ENCODE results near the gene BLTP2.

- TF ChIP-seq CTCF (IDR thresholded peaks at IDR 0.05) (no peak), POLR2AphosphoS5 (IDR thresholded peaks at IDR 0.05) (no peak), EP300 (IDR thresholded peaks at IDR 0.05; ENCODE audit: low read depth) (no peak)
These were observed 30.5 kb upstream of the BLTP2 start for GRCh38 chr17:28675490-28675889.

Measured in transverse colon (tissue), 4 donors.